ENCODE results near the gene PRRC2C.

- TF ChIP-seq CTCF (conservative IDR thresholded peaks at IDR 0.05; ENCODE audit: low read depth, low read length) (no peak), EZH2 (IDR thresholded peaks at IDR 0.05; ENCODE audit: low read length, unreplicated experiment) (no peak), EZH2phosphoT487 (IDR thresholded peaks at IDR 0.05; ENCODE audit: borderline replicate concordance, low read length) (no peak)
Observed at GRCh38 chr1:171611306-171611705, 126.0 kb downstream of the PRRC2C start.

All from PC-3 (cell line).